ENCODE data around the gene BDH2. TPM values are rescaled to one million over a fixed set of nuclear protein-coding genes. Genes with fewer than 3 reads are reported as not detected.

BDH2 gene
- total RNA-seq, 1 experiment from 2014 or later = 10.5 TPM

GRCh38 chr4:103052145-103052544, 47.5 kb downstream of the BDH2 start:
- no peak overlapping the region for H3K9ac ChIP-seq (ENCODE audit: low read length)
- no peaks in the 10 kb centered on the region for H3K9me3 ChIP-seq (ENCODE audit: low read length)
- no peaks in the 10 kb centered on the region for H3K9me2 ChIP-seq (replicated peaks; ENCODE audit: low read length)
- H3K27ac ChIP-seq (ENCODE audit: low read length) = no peak overlapping the region
- ChIA-PET POLR2A (ENCODE audit: unreplicated experiment) (no interaction called here), CTCF (no interaction called here)
- no peak overlapping the region for H2AFZ ChIP-seq (ENCODE audit: low read length)
- no peak overlapping the region for H3K4me2 ChIP-seq (ENCODE audit: low read length)
- ATAC-seq = no peak
- H3K4me3 ChIP-seq (ENCODE audit: low read length) = no peak overlapping the region
- BruUV-seq (replicated peaks) = no TSS peak
- TF ChIP-seq CTCF (conservative IDR thresholded peaks at IDR 0.05; ENCODE audit: low read depth, low read length) (no peak), EZH2 (IDR thresholded peaks at IDR 0.05; ENCODE audit: low read length, unreplicated experiment) (no peak), EZH2phosphoT487 (IDR thresholded peaks at IDR 0.05; ENCODE audit: borderline replicate concordance, low read length) (no peak)
- no peaks in the 10 kb centered on the region for H3K27me3 ChIP-seq (ENCODE audit: low read length)
- no peaks in the 10 kb centered on the region for H3K36me3 ChIP-seq (ENCODE audit: low read depth, low read length)
- no peaks in the 10 kb centered on the region for H3K79me2 ChIP-seq (ENCODE audit: low read length)
- H4K20me1 ChIP-seq (ENCODE audit: low read length) = no peaks in the 10 kb centered on the region
- intact Hi-C loops (cut with micrococcal nuclease) = no loop called here
- H3F3A ChIP-seq (ENCODE audit: low read length, unreplicated experiment) = no peaks in the 10 kb centered on the region
- H3K4me1 ChIP-seq (ENCODE audit: insufficient read depth, low read length) = no peaks in the 10 kb centered on the region
- DNase-seq = no peak

- H3K4me3 ChIP-seq (ENCODE audit: low read length) = no peak overlapping the region
- H3K4me2 ChIP-seq (ENCODE audit: low read length) = no peak overlapping the region
- no peak for TF ChIP-seq EZH2 (IDR thresholded peaks at IDR 0.05; ENCODE audit: low read length, unreplicated experiment)
- DNase-seq = no peak
- intact Hi-C loops (cut with micrococcal nuclease) = no loop called here
- H3F3A ChIP-seq (ENCODE audit: low read length, unreplicated experiment) = no peaks in the 10 kb centered on the region
- CTCF ChIA-PET = no interaction called here
- ATAC-seq = no peak
- H4K20me1 ChIP-seq (ENCODE audit: low read length) = no peaks in the 10 kb centered on the region
- H3K27me3 ChIP-seq (ENCODE audit: low read length) = no peaks in the 10 kb centered on the region
- BruUV-seq (replicated peaks) = no TSS peak
- no peaks in the 10 kb centered on the region for H3K4me1 ChIP-seq (ENCODE audit: insufficient read depth, low read length)
- H3K9ac ChIP-seq (ENCODE audit: low read length) = no peak overlapping the region
- no peak overlapping the region for H2AFZ ChIP-seq (ENCODE audit: low read length)
- H3K36me3 ChIP-seq (ENCODE audit: low read depth, low read length) = no peaks in the 10 kb centered on the region; the same call in 1 of the 2 replicates
- H3K79me2 ChIP-seq (ENCODE audit: low read length) = no peaks in the 10 kb centered on the region
- no peak overlapping the region for H3K27ac ChIP-seq (ENCODE audit: low read length)
- H3K9me2 ChIP-seq (replicated peaks; ENCODE audit: low read length) = no peaks in the 10 kb centered on the region
- POLR2A ChIA-PET (ENCODE audit: unreplicated experiment) = no interaction called here
- no peaks in the 10 kb centered on the region for H3K9me3 ChIP-seq (ENCODE audit: low read length)
These were observed 48.7 kb downstream of the BDH2 start for GRCh38 chr4:103050736-103051436.

DNA sequence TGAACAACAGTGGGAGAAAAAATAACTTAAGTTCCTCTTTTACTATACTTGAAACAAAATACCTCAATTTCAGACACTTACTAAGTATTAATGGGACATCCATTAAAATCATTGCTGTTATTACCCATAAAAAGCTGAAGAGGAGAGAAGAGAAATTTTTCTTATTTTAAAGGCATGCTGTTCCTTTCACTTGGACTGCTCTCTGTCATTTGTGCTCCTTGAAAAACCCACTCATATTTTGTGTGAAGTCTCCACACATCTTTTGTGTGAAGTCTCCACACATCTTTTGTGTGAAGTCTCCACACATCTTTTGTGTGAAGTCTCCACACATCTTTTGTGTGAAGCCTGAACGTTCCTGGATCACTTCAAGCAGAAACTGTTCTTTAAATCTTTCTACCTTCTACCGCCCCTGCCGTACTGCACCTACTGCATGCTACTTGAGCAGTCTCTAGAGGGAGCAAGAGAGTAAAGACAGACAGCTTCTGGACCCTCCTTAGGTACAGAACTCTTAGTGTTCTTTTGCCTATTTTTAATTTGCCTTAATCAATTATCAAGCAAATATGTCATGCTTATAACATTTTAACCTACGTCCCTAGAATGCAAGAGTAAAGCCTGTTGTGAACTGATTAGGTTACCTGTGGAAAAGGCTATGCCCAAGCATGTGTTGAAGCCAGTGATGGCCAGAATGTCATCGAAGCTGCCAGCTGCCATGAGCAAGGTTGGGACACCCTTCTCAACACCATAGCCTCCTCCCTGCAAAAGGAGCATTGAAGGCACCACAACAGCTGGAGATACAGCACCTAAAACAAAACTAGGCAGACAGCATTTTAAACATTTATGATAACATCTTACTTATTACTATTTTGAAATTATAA, 53.0 kb downstream of the BDH2 start:
- H3K4me1 ChIP-seq (ENCODE audit: insufficient read depth, low read length) = no peaks in the 10 kb centered on the region
- DNase-seq (peak; percentile 59), ATAC-seq (peak; percentile 87)
- BruUV-seq (replicated peaks) = no TSS peak
- H4K20me1 ChIP-seq (ENCODE audit: low read length) = no peaks in the 10 kb centered on the region
- ChIA-PET CTCF (interaction anchor here (0.7 kb wide), 1 partner anchor 617 kb away, joined by 4 read pairs; no protein-coding TSS in a partner anchor), POLR2A (ENCODE audit: unreplicated experiment) (no interaction called here)
- no peak overlapping the region for H3K4me3 ChIP-seq (ENCODE audit: low read length)
- H3K9me2 ChIP-seq (replicated peaks; ENCODE audit: low read length) = no peaks in the 10 kb centered on the region
- H3K36me3 ChIP-seq (ENCODE audit: low read depth, low read length) = no peaks in the 10 kb centered on the region; the same call in 1 of the 2 replicates
- no peak overlapping the region for H2AFZ ChIP-seq (ENCODE audit: low read length)
- no peak for TF ChIP-seq EZH2 (IDR thresholded peaks at IDR 0.05; ENCODE audit: low read length, unreplicated experiment)
- TF ChIP-seq CTCF (conservative IDR thresholded peaks at IDR 0.05; ENCODE audit: low read depth, low read length) = peak; percentile 75
- no peak overlapping the region for H3K27ac ChIP-seq (ENCODE audit: low read length)
- H3K4me2 ChIP-seq (ENCODE audit: low read length) = no peak overlapping the region
- H3K27me3 ChIP-seq (ENCODE audit: low read length) = no peaks in the 10 kb centered on the region
- H3K9ac ChIP-seq (ENCODE audit: low read length) = no peak overlapping the region
- intact Hi-C loops (cut with micrococcal nuclease) = loop anchor here (1.0 kb wide), 1 partner anchor 45 kb away; no protein-coding TSS in a partner anchor
- H3F3A ChIP-seq (ENCODE audit: low read length, unreplicated experiment) = no peaks in the 10 kb centered on the region
- no peaks in the 10 kb centered on the region for H3K9me3 ChIP-seq (ENCODE audit: low read length)
- H3K79me2 ChIP-seq (ENCODE audit: low read length) = no peaks in the 10 kb centered on the region
